GM23248 (cell line): Measurements from ENCODE around the gene FAM76A.

Experiments used
- EZH2 ChIP-seq: fragments of 200-600 bp; sonication (generic); IDR thresholded peaks from 2 replicates; pipeline ENCODE4 v1.6.1; 2018; ENCODE audit warnings: antibody characterized with exemption, mild to moderate bottlenecking; ENCODE audit not compliant: insufficient read depth, poor library complexity, severe bottlenecking
- EZH2phosphoT487 ChIP-seq: fragments of 200-600 bp; sonication (generic); IDR thresholded peaks from 2 replicates; pipeline ENCODE4 v1.6.1; 2018; ENCODE audit warnings: antibody characterized with exemption, moderate library complexity, mild to moderate bottlenecking, low read depth; ENCODE audit not compliant: insufficient read depth

- no peak for TF ChIP-seq EZH2
- no peak for TF ChIP-seq EZH2phosphoT487
These were observed 36.2 kb upstream of the FAM76A start for GRCh38 chr1:27689423-27690173.
